Measurements from ENCODE around the gene GRM2.

Gene GRM2

GRCh38 chr3:51682526-51682925 is 24.3 kb upstream of the GRM2 start:
- H3K9me3 ChIP-seq (ENCODE audit: control insufficient read depth, low read length), result no peaks in the 10 kb centered on the region
- H3K4me1 ChIP-seq (ENCODE audit: control insufficient read depth, insufficient read depth, low read length), result peaks cover 43% of the 10 kb centered on the region
- H3K9ac ChIP-seq (ENCODE audit: low read length), result no peak overlapping the region
- no peak overlapping the region for H3K4me3 ChIP-seq (ENCODE audit: low read length)
- peaks cover 11% of the 10 kb centered on the region for H3K36me3 ChIP-seq (ENCODE audit: control insufficient read depth, insufficient read depth, low read length)
- no peaks in the 10 kb centered on the region for H3K27me3 ChIP-seq (ENCODE audit: control insufficient read depth, insufficient read depth, low read length)

- Histone ChIP-seq H3K36me3 (ENCODE audit: control insufficient read depth, insufficient read depth, low read length) (peaks cover 11% of the 10 kb centered on the region), H3K9me3 (ENCODE audit: control insufficient read depth, low read length) (no peaks in the 10 kb centered on the region), H3K27me3 (ENCODE audit: control insufficient read depth, insufficient read depth, low read length) (no peaks in the 10 kb centered on the region), H3K4me3 (ENCODE audit: low read length) (no peak overlapping the region), H3K9ac (ENCODE audit: low read length) (no peak overlapping the region), H3K4me1 (ENCODE audit: control insufficient read depth, insufficient read depth, low read length) (peaks cover 43% of the 10 kb centered on the region)
Measured at GRCh38 chr3:51683566-51683965, 23.3 kb upstream of the GRM2 start.

- Histone ChIP-seq H3K4me1 (ENCODE audit: control insufficient read depth, insufficient read depth, low read length) (peaks cover 41% of the 10 kb centered on the region), H3K36me3 (ENCODE audit: control insufficient read depth, insufficient read depth, low read length) (peaks cover 3% of the 10 kb centered on the region), H3K9ac (ENCODE audit: low read length) (no peak overlapping the region), H3K4me3 (ENCODE audit: low read length) (no peak overlapping the region), H3K27me3 (ENCODE audit: control insufficient read depth, insufficient read depth, low read length) (no peaks in the 10 kb centered on the region), H3K9me3 (ENCODE audit: control insufficient read depth, low read length) (no peaks in the 10 kb centered on the region)
Measured at GRCh38 chr3:51684971-51685751, 21.7 kb upstream of the GRM2 start.

GRCh38 chr3:51686056-51686455 is 20.8 kb upstream of the GRM2 start:
- Histone ChIP-seq H3K9ac (ENCODE audit: low read length) (no peak overlapping the region), H3K4me1 (ENCODE audit: control insufficient read depth, insufficient read depth, low read length) (peaks cover 32% of the 10 kb centered on the region), H3K4me3 (ENCODE audit: low read length) (no peak overlapping the region), H3K9me3 (ENCODE audit: control insufficient read depth, low read length) (no peaks in the 10 kb centered on the region), H3K36me3 (ENCODE audit: control insufficient read depth, insufficient read depth, low read length) (peaks cover 3% of the 10 kb centered on the region), H3K27me3 (ENCODE audit: control insufficient read depth, insufficient read depth, low read length) (no peaks in the 10 kb centered on the region)

GRCh38 chr3:51686512-51687215 is 20.2 kb upstream of the GRM2 start:
- no peak overlapping the region for H3K9ac ChIP-seq (ENCODE audit: low read length)
- peaks cover 3% of the 10 kb centered on the region for H3K36me3 ChIP-seq (ENCODE audit: control insufficient read depth, insufficient read depth, low read length)
- H3K4me1 ChIP-seq (ENCODE audit: control insufficient read depth, insufficient read depth, low read length), result peaks cover 26% of the 10 kb centered on the region
- no peaks in the 10 kb centered on the region for H3K9me3 ChIP-seq (ENCODE audit: control insufficient read depth, low read length)
- H3K4me3 ChIP-seq (ENCODE audit: low read length), result no peak overlapping the region
- no peaks in the 10 kb centered on the region for H3K27me3 ChIP-seq (ENCODE audit: control insufficient read depth, insufficient read depth, low read length)

- Histone ChIP-seq H3K4me1 (ENCODE audit: control insufficient read depth, insufficient read depth, low read length) (peaks cover 18% of the 10 kb centered on the region), H3K9ac (ENCODE audit: low read length) (no peak overlapping the region), H3K9me3 (ENCODE audit: control insufficient read depth, low read length) (no peaks in the 10 kb centered on the region), H3K27me3 (ENCODE audit: control insufficient read depth, insufficient read depth, low read length) (no peaks in the 10 kb centered on the region), H3K4me3 (ENCODE audit: low read length) (no peak overlapping the region), H3K36me3 (ENCODE audit: control insufficient read depth, insufficient read depth, low read length) (peaks cover 3% of the 10 kb centered on the region)
Measured at GRCh38 chr3:51687431-51688205, 19.2 kb upstream of the GRM2 start.

GRCh38 chr3:51688206-51688600 is 18.7 kb upstream of the GRM2 start:
- Histone ChIP-seq H3K36me3 (ENCODE audit: control insufficient read depth, insufficient read depth, low read length) (peaks cover 3% of the 10 kb centered on the region), H3K4me1 (ENCODE audit: control insufficient read depth, insufficient read depth, low read length) (peaks cover 17% of the 10 kb centered on the region), H3K9ac (ENCODE audit: low read length) (no peak overlapping the region), H3K9me3 (ENCODE audit: control insufficient read depth, low read length) (no peaks in the 10 kb centered on the region), H3K4me3 (ENCODE audit: low read length) (no peak overlapping the region), H3K27me3 (ENCODE audit: control insufficient read depth, insufficient read depth, low read length) (no peaks in the 10 kb centered on the region)

GRCh38 chr3:51691021-51691420 is 15.8 kb upstream of the GRM2 start:
- Histone ChIP-seq H3K9me3 (ENCODE audit: control insufficient read depth, low read length) (no peaks in the 10 kb centered on the region), H3K4me1 (ENCODE audit: control insufficient read depth, insufficient read depth, low read length) (peaks cover 12% of the 10 kb centered on the region), H3K9ac (ENCODE audit: low read length) (no peak overlapping the region), H3K4me3 (ENCODE audit: low read length) (no peak overlapping the region), H3K36me3 (ENCODE audit: control insufficient read depth, insufficient read depth, low read length) (no peaks in the 10 kb centered on the region), H3K27me3 (ENCODE audit: control insufficient read depth, insufficient read depth, low read length) (no peaks in the 10 kb centered on the region)

- Histone ChIP-seq H3K4me3 (ENCODE audit: low read length) (no peak overlapping the region), H3K4me1 (ENCODE audit: control insufficient read depth, insufficient read depth, low read length) (peaks cover 3% of the 10 kb centered on the region), H3K27me3 (ENCODE audit: control insufficient read depth, insufficient read depth, low read length) (no peaks in the 10 kb centered on the region), H3K9ac (ENCODE audit: low read length) (no peak overlapping the region), H3K36me3 (ENCODE audit: control insufficient read depth, insufficient read depth, low read length) (no peaks in the 10 kb centered on the region), H3K9me3 (ENCODE audit: control insufficient read depth, low read length) (no peaks in the 10 kb centered on the region)
Measured at GRCh38 chr3:51691949-51692348, 14.9 kb upstream of the GRM2 start.

- H3K4me1 ChIP-seq (ENCODE audit: control insufficient read depth, insufficient read depth, low read length), result no peaks in the 10 kb centered on the region
- H3K9me3 ChIP-seq (ENCODE audit: control insufficient read depth, low read length), result no peaks in the 10 kb centered on the region
- H3K27me3 ChIP-seq (ENCODE audit: control insufficient read depth, insufficient read depth, low read length), result no peaks in the 10 kb centered on the region
- H3K36me3 ChIP-seq (ENCODE audit: control insufficient read depth, insufficient read depth, low read length), result no peaks in the 10 kb centered on the region
- no peak overlapping the region for H3K9ac ChIP-seq (ENCODE audit: low read length)
- no peak overlapping the region for H3K4me3 ChIP-seq (ENCODE audit: low read length)
Measured at GRCh38 chr3:51692980-51693395, 13.9 kb upstream of the GRM2 start.

GRCh38 chr3:51696954-51697353 is 9.9 kb upstream of the GRM2 start:
- no peaks in the 10 kb centered on the region for H3K36me3 ChIP-seq (ENCODE audit: control insufficient read depth, insufficient read depth, low read length)
- no peak overlapping the region for H3K9ac ChIP-seq (ENCODE audit: low read length)
- no peaks in the 10 kb centered on the region for H3K9me3 ChIP-seq (ENCODE audit: control insufficient read depth, low read length)
- no peak overlapping the region for H3K4me3 ChIP-seq (ENCODE audit: low read length)
- no peaks in the 10 kb centered on the region for H3K27me3 ChIP-seq (ENCODE audit: control insufficient read depth, insufficient read depth, low read length)
- H3K4me1 ChIP-seq (ENCODE audit: control insufficient read depth, insufficient read depth, low read length), result no peaks in the 10 kb centered on the region

GRCh38 chr3:51698209-51698608 is 8.7 kb upstream of the GRM2 start:
- no peaks in the 10 kb centered on the region for H3K4me1 ChIP-seq (ENCODE audit: control insufficient read depth, insufficient read depth, low read length)
- H3K9ac ChIP-seq (ENCODE audit: low read length), result no peak overlapping the region
- no peaks in the 10 kb centered on the region for H3K27me3 ChIP-seq (ENCODE audit: control insufficient read depth, insufficient read depth, low read length)
- H3K36me3 ChIP-seq (ENCODE audit: control insufficient read depth, insufficient read depth, low read length), result no peaks in the 10 kb centered on the region
- H3K9me3 ChIP-seq (ENCODE audit: control insufficient read depth, low read length), result no peaks in the 10 kb centered on the region
- no peak overlapping the region for H3K4me3 ChIP-seq (ENCODE audit: low read length)

All from mucosa of stomach (tissue), 1 donor.